Skin epidermis (tissue), 12 donors: Measurements from ENCODE around the gene PIK3R4.
A peak's percentile ranks its signal among the peaks of the same experiment; 100 is the strongest.

Source experiments
- H3K27ac ChIP-seq, 21 experiments: fragments of 200-600 bp; sonication (generic) in 11 of 21; one replicate each; pipeline ENCODE4 v1.5.0; 2020; ENCODE audit warnings: mild to moderate bottlenecking in 3 of 21, inconsistent platforms in 2 of 21, moderate library complexity in 2 of 21
- H3K4me3 ChIP-seq, 7 experiments: fragments of 200-600 bp; sonication (generic) in 2 of 7; one replicate each; pipeline ENCODE4 v1.5.0; 2020; ENCODE audit warnings: inconsistent platforms in 2 of 7, mild to moderate bottlenecking in 2 of 7, moderate library complexity in 1 of 7

PIK3R4 gene

DNA sequence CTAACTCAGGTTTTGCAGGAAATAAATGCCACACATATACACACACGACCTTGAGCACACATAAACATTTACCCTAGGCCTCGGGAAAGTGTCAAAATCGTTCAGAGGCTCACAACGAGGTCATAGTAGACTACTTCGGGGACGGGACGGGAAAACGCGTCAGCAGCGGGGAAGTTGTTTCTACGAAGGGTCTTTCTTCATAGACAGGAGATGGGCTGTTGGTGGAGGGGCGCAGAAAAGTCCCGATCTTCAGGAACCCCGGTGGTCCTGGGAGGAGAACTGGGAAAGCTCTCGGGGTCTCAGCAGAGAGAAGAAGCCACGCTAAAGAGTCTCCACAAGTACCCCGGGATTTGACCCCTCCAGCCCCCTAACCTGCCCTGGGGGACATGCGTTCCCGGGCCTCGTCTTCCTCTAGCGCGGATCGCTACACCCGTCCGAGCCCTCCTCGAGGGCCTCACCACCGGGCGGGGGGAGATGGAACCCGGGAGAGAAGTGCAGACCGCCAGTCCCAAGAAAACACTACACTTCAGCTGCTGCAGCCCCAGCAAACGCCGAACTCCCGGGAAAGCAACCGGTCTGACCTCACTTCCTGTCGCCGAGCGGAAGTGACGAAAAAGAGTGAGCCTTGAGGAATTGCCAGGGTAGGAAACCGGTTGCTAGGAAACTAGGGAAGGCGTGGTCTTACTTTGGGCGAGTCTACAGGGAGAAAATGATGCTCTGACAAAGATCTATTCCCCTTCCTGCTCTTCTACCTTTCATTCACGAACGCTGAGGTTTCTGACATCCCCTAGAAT is at the start of gene PIK3R4:
Gene PIK3R4 (minus strand): TSS at position 584 of the 794 bp plus-strand sequence. CDS start 1,611 bp downstream, outside the sequence.
- peak within 1 kb of the TSS; percentile 65 to 94 (median 82) for H3K4me3 ChIP-seq
- H3K27ac ChIP-seq = peak within 1 kb of the TSS; percentile 60 to 95 (median 91)

DNA sequence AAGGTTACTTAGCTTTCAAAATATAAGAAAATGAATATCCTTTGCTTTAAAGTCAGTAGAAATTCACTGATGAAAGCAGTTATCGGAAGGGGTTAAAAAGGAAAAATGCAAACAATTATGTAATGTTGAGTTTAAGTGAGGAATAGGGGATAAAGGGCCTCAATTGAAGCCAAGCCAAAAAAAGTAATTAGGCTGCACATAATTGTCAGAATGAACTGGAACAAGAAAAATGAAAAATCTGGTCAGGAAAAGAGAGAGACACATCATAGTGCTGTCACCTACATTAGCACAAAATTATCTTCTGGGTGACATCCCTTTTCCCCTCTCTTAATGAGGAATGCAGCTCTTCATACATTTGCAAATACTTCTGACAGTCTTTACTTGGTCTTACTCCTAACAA is 48.8 kb upstream of the PIK3R4 start:
- Histone ChIP-seq H3K27ac (peak overlapping the region in 1 of 21 experiments; percentile 41), H3K4me3 (no peak overlapping the region)

DNA sequence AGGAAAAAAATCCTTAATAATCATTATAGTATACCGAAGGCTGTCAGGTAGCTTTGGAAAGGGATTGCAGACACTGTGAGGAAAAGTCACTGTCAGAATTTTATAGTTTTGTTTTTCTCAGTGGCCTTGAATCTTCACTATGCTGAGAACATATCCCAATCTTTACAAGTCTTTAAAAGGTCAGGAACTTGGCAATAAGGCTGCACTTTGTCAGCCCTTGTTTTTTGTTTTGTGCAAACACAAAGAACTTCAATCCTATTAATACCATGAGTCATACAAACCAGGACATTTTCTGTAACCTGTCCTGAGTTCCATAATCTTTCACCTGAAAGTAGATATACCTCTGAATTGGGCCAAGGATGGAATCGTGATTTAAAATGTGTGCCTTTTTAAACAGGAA is 45.6 kb upstream of the PIK3R4 start:
- H3K4me3 ChIP-seq = no peak overlapping the region
- no peak overlapping the region for H3K27ac ChIP-seq

DNA sequence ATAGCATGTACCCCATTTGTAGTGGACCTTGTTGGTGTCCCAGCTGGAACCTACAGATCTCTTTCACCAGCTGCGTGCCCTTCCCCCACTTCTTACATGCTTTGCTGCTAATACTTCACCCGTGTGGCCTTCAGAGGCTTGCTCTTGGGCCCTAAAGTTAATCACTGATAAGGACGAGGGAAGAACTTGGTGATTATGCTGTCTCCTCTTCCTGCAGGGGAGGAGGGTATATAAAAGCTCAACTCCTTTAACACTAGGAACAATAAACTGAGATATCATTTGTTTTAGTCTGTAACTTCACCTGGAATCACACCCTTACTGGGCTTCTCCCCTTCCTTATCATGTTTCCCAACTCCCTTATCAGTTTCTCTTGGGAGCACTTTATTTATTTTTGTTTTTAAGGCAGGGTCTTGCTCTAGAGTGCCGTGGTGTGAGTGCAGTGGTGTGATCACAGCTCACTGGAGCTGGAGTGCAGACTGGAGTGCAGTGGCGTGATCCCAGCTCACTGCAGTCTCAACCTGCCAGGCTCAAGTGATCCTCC is 43.2 kb upstream of the PIK3R4 start:
- H3K4me3 ChIP-seq = no peak overlapping the region
- no peak overlapping the region for H3K27ac ChIP-seq

DNA sequence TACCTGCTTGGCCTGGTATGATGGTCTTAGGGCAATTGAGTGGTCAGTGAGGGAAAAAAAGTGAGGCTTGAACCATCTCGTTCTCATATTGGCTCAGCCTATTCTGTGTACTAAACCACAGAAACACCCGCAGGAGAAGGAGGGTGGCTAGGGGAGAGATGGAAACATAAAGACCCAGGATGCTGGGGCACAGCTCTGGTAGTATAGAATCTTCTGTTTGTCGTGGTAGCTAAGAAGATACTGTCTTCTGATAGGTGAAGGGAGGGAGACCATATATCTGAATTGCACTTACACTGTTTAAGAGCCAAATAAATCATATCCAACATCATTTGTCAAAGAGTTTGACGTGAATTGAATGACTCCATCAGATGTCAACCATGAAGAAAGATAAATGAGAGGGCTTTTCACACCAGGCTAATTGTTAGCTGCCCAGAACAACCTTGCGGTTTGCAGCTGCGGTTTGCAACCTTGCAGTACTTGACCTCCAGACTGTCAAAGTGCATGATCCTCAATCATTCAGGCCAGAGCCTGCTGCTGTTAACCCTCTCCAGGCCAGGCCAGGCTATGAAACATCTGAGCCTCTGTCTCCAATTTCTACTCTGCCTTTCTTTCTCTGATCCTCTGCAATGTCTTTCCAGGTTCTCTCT is 40.9 kb upstream of the PIK3R4 start:
- Histone ChIP-seq H3K4me3 (no peak overlapping the region), H3K27ac (no peak overlapping the region)

DNA sequence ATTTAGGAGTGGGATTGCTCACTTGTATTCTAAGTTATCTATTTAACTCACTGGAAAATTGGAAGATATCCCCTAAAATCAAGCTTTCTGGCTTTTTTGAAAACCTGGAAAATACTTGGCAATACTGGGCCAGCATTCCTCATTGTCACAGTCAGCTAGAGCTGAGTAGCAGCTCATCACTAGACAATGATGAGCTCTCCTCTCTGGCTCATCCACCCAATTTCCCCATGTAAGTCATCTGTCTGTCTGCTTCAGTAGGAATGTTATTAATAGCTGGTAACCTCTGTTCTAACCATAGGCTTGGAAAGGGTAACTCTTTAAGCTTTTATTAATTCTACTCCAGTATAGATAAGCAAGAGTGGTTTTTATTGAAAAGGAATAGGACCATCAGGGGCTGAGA is 39.7 kb upstream of the PIK3R4 start:
- H3K27ac ChIP-seq = no peak overlapping the region

DNA sequence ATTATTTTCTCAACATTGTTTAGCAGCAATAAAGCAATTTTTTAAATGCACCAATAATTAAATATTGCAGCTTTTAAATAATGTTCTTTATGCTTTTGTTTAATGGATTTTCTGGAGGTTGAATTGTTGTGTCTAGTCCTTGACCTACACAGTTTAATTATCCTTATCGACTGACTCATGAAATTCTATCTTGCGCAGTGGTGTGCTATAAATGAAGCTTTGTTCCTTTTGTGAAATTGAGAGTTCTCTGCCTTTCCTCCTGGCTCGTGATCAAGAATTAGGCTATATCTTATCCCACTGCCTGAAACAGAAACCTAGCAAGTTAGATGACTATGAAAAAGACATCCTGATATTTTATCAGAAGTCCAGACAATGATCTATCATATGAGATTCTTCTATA is 37.0 kb upstream of the PIK3R4 start:
- no peak overlapping the region for H3K27ac ChIP-seq
- H3K4me3 ChIP-seq = no peak overlapping the region

More for the DNA sequence above, 39.7 kb upstream of the PIK3R4 start:
- no peak overlapping the region for H3K4me3 ChIP-seq

DNA sequence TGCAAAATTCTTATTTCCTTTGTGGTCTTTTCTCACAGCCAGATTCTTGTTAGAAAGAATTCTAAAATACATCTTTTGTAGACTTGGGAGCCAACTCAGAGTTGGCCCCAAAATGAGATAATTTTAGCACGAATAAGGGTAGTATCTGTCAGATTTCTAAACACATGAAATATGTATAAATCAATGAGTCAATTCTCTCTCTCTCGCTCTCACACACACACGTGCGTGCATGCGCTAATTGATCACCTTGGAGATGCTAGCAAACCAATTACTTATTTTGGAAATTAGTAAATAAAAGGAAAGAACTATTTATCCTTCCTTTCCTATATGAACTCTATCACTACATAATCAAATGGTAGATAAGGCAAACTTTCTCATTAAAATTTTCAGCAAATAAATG is 32.9 kb upstream of the PIK3R4 start:
- no peak overlapping the region for H3K27ac ChIP-seq
- no peak overlapping the region for H3K4me3 ChIP-seq

DNA sequence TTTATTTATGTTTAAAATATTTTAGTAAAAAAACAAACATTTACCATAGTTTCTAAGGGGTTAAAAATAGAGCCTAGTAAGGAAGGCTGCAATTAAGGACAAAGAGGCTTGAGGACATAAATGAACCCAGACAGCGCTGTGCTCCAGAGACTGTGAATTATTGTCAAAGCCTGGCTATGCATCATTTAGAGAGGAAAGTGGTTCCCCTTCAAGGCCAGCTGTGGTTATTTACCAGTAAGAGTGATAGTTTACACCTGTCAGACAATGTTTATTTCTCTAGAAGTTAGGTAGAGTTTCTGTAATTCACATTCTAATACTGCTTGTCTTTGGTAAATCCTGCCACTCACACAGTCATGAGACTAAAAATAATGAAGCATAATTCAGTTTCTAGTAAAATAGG is 32.4 kb upstream of the PIK3R4 start:
- Histone ChIP-seq H3K4me3 (no peak overlapping the region), H3K27ac (no peak overlapping the region)

DNA sequence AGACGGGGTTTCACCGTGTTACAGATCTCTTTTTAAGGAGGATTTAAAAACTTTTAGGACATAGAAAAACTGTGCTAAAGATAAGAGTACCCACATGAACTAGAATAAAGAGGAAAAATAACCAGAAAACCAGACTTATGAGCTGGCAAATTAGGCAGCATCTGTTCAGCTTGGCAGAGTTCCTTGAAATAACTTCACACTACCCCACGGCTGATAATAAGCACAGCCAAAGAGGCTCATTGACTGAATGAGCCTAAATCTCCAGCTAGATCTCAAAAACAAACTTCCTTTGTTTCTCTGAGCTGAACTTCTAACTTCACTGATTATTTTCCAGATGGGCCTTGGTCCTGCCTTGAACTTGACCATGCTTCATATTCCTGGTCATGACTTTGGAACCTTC is 26.7 kb upstream of the PIK3R4 start:
- Histone ChIP-seq H3K27ac (no peak overlapping the region), H3K4me3 (no peak overlapping the region)

DNA sequence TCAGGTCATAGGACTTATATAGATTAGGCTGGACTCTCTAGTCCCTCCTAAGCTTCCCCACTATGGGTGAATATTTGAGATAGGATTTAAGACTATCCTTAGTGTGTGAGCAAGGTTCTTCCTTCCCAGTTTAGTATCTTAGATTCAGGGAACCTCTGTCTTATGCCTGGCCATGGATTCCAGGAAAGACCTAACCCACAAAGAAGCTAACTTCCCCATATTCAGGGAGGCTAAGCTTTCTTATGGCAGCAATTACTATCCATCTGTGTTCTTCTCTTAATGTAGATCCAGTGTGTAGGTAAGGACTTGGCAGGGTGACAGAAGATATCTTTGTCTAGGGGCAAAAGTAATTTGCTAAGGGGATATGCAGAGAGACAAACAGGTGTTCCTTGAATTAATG is 25.5 kb upstream of the PIK3R4 start:
- Histone ChIP-seq H3K4me3 (no peak overlapping the region), H3K27ac (no peak overlapping the region)

DNA sequence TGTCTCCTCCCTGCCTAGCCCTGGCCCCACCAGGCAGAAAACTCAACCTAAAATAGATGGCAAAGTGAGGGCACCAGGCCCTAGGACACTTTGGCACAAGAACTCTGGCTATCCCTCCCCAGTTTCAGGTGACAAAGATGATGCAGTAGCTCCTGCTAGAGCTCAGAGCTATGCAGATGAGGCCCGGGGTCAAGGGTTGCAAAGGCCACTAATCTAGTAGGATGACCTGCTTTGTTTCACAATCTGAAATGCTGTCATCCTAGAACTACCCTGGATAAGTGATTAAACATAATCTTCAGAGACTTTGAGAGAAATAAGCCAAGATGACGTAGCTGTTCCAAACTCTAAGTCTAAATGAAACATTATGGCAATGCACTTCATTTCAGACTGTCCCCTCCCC is 24.0 kb upstream of the PIK3R4 start:
- Histone ChIP-seq H3K4me3 (no peak overlapping the region), H3K27ac (no peak overlapping the region)

DNA sequence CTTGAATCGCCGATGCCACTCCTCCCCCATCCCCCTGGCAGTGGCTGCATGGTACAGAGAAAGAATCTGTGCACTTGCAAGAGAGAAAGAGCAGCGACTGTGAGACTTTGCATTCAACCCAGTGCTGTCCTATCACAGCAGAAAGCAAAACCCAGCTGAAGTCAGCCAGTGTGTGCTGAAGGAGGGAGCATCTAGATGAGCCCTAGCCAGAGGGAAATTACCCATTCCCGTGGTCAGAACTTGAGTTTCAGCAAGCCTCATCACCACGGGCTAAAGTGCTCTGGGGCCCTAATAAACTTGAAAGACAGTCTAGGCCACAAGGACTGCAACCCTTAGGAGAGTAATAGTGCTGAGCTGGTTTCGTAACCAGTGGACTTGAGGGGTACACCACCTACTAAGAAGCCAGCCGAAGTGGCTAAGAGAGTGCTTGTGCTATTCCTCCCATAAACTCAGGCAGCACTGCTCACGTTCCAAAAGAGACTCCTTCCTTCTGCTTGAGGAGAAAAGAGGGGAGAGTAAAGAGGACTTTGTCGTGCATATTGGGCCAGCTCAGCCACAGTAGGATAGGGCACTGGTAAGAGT is 15.2 kb upstream of the PIK3R4 start:
- Histone ChIP-seq H3K27ac (no peak overlapping the region), H3K4me3 (no peak overlapping the region)

DNA sequence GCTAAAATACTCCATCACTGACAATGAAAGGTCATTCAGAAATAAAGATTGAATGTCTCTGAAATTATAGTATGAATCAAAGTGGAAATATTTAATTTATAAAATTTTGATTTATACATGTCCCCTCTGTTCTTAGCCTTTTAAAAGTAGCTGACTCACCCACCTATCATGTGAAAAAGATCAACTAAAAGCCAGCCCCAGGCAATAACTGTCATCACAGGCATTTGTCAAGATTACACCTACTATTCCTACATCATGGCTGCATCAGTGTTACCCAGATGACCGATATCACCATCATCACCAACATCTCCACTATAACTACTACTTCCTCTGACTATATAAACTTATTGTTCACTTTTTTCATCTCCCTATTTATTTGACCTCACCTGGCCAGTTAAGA is 14.3 kb upstream of the PIK3R4 start:
- Histone ChIP-seq H3K27ac (no peak overlapping the region), H3K4me3 (no peak overlapping the region)

DNA sequence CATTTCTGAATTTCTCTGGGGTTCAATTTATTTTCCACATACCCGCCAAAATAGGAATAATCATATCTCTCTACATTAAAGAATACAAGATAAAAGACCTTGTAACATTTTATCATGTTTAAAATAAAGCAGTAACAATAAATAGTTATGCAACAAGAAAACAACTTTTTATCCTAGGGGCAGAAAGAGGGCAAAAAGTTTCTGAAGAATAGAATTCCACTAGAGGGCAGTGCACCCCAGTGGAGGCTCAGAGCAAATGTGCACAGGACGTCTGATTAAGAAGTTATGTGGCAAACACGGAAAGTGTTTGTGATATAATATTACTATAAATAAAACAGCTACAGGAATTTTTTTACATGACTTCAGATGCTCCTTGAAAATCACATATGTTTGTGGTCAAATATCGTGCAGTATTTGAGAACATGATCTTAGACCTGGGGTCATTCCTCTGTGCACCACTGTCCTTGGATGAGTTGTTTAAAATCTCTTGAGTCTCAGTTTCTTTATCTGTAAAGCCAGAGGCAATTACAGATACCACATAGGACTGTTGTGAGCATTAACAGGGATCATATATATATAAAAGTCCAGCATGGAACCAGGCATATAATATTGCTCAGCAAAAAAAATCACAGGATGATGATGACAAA is 13.2 kb upstream of the PIK3R4 start:
- no peak overlapping the region for H3K4me3 ChIP-seq
- H3K27ac ChIP-seq = no peak overlapping the region

DNA sequence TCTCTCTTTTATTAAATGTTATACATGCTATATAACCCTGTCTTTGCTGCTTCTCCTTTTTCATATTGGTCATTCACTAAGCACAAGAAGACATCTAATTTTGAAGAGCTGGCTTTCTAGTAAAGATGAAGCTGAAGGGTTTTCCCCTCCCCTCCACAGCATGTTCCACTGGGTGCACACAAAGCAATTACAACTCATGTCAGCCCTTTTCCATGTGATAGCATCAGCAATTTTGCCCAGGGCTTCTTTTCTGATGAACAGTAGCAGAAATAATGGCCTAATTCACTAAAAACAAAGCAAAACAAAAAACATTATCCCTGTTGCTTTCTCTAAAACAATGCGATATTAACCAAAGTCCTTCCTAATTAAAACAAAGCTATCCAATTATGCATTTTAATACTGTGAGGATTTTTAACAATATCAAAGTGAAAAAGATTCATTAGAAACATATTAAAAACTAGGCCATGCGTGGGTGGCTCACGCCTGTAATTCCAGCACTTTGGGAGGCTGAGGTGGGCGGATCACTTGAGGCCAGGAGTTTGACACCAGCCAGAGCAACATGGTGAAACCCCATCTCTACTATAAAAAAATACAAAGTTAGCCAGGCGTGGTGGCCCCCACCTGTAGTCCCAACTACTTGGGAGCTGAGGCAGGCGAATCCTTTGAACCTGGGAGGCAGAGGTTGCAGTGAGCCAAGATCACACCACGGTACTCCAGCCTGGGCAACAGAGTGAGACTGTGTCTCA is 12.2 kb upstream of the PIK3R4 start:
- no peak overlapping the region for H3K27ac ChIP-seq
- H3K4me3 ChIP-seq = no peak overlapping the region

DNA sequence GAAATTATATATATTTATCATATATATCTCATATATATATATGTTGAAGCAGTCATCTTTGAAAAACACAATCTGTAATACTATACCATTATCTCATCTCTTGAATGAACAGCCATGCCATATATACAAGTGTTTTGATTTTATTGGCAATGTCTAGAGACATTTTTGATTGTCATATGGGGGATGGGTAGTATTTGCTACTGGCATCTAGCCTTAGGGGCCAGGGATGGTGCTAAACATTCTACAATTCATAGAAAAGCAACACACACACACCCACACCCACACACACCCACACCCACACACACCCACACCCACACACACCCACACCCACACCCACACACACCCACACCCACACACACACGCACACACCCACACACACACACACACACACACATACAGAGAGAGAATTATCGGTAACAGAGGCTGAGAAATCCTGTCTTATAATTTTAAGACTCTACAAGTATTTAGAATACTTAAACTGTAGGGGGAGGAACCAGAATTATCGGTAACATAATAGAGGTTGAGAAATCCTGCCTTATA is 11.1 kb upstream of the PIK3R4 start:
- Histone ChIP-seq H3K4me3 (no peak overlapping the region), H3K27ac (no peak overlapping the region)

DNA sequence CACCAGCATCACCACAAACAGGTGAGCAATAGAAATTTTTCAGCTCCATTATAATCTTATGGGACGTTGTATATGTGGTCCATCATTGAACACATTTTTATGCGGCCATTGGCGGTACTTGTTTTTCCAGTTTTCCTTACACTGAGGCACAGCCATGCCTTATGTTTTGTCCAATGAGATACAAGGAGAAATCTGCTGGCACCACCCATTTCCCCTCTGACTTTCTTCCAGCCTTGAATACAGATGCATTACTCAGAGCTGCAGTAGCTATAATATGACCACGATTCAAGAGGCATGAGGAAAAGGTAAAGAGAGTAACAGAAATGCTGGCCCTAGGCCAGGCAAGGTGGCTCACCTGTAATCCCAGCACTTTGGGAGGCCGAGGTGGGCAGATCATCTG is 9.0 kb upstream of the PIK3R4 start:
- H3K4me3 ChIP-seq = no peak overlapping the region
- no peak overlapping the region for H3K27ac ChIP-seq

DNA sequence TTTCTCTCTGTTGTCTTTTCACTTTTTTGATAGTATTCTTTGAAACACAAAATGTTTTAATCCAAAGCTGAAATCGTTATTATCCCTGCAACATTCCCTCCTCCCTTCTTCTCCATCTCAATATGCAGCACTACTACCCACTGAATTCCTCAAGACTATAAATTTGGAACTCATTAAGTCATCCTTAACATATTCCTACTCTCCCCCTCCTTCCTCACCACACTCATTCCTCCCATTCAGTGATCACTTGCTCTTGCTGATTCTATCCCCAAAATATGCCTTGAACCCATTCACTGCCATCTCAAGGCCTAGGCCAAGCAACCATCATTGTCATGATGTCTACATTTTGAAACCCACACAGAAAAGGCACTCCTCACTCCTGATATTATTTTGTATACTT is 2.4 kb upstream of the PIK3R4 start:
- H3K27ac ChIP-seq = peak overlapping the region in 2 of 21 experiments; percentile 44 to 70
- H3K4me3 ChIP-seq = no peak overlapping the region
